ENCODE measurements around the gene CHKA.

DNA sequence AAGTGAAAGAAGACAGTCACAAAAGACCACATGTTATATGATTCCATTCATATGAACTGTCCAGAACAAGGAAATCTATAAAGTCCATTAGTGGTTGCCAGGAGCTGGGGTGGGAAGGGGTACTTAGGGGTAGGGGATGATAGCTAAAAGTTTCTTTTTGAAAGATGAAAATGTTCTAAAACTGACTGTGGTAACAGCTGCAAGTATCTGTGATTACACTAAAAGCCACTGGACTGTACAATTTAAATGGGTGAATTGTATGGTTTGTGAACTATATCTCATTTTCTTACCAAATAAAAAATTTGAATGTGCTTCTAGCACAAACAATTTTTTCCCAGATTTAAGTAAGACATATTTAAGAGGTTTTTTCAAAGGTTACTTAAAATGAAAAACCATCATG, 22.1 kb downstream of the CHKA start:
- no peak for TF ChIP-seq POLR2AphosphoS5 (IDR thresholded peaks at IDR 0.05)
- TF ChIP-seq, protein P1, sequence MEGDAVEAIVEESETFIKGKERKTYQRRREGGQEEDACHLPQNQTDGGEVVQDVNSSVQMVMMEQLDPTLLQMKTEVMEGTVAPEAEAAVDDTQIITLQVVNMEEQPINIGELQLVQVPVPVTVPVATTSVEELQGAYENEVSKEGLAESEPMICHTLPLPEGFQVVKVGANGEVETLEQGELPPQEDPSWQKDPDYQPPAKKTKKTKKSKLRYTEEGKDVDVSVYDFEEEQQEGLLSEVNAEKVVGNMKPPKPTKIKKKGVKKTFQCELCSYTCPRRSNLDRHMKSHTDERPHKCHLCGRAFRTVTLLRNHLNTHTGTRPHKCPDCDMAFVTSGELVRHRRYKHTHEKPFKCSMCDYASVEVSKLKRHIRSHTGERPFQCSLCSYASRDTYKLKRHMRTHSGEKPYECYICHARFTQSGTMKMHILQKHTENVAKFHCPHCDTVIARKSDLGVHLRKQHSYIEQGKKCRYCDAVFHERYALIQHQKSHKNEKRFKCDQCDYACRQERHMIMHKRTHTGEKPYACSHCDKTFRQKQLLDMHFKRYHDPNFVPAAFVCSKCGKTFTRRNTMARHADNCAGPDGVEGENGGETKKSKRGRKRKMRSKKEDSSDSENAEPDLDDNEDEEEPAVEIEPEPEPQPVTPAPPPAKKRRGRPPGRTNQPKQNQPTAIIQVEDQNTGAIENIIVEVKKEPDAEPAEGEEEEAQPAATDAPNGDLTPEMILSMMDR (IDR thresholded peaks at IDR 0.05): no peak

Data from suprapubic skin (tissue), 3 donors.